AG09309 (cell line): ENCODE measurements around the gene ZBTB7B.

Experiments used
- DNase-seq: peaks from one replicate; pipeline ENCODE4 v3.0.0-alpha.2; 2010; ENCODE audit warnings: low read depth
- H3K4me3 ChIP-seq: 2 replicates; pipeline ENCODE4 v1.5.1; 2011; ENCODE audit warnings: mild to moderate bottlenecking, low read depth, low read length, moderate library complexity; ENCODE audit not compliant: control insufficient read depth
- TF ChIP-seq, protein P1 (sequence below): IDR thresholded peaks from 2 replicates; pipeline ENCODE4 v1.5.1; 2011; ENCODE audit warnings: mild to moderate bottlenecking, low read depth, low read length, inconsistent platforms; ENCODE audit not compliant: insufficient read depth, control insufficient read depth; ENCODE audit errors: missing control alignments

ZBTB7B gene

DNA sequence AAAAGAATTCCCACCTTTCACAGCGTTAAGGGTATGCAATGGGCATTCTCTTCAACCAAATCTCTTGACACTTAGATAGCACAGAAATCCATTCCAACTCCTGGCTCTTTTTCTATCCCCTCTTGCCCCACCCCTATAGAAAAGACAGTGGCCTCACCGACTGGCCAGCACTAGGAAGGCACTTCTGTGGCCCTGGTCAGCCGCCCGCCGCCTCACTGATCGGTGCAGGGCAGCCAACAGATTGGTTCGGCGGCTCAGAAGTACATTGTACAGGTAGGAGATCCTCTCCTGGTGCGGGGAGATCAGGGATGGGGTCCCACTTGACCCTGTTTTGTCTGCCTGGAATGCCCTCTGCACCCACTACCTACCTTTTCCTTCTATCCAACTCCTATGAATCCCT is 21.7 kb downstream of the ZBTB7B start:
- no peak for DNase-seq
- TF ChIP-seq, protein P1, sequence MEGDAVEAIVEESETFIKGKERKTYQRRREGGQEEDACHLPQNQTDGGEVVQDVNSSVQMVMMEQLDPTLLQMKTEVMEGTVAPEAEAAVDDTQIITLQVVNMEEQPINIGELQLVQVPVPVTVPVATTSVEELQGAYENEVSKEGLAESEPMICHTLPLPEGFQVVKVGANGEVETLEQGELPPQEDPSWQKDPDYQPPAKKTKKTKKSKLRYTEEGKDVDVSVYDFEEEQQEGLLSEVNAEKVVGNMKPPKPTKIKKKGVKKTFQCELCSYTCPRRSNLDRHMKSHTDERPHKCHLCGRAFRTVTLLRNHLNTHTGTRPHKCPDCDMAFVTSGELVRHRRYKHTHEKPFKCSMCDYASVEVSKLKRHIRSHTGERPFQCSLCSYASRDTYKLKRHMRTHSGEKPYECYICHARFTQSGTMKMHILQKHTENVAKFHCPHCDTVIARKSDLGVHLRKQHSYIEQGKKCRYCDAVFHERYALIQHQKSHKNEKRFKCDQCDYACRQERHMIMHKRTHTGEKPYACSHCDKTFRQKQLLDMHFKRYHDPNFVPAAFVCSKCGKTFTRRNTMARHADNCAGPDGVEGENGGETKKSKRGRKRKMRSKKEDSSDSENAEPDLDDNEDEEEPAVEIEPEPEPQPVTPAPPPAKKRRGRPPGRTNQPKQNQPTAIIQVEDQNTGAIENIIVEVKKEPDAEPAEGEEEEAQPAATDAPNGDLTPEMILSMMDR: no peak

DNA sequence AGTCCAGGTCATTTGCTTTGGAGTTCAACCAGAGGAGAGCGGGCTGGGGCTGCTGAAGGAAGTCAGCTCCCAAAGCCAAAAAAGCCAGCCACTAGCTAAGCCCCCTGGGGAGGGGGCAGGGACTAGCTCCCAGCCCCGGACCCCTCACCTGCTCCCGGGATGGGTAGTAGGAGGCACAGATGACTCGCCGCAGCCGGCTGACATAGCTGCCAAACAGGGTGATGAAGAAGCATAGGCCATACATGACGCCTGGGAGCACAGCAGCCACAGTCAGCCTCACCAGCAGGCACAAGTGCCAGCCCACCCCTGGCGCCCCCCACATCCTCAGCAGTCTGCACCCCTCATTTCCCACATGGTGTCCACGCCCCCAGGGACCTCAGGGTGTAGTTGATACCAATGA is 23.6 kb downstream of the ZBTB7B start:
- H3K4me3 ChIP-seq: no peak overlapping the region
- no peak for DNase-seq
- TF ChIP-seq, protein P1: no peak

More for the DNA sequence above, 21.7 kb downstream of the ZBTB7B start:
- no peak overlapping the region for H3K4me3 ChIP-seq

DNA sequence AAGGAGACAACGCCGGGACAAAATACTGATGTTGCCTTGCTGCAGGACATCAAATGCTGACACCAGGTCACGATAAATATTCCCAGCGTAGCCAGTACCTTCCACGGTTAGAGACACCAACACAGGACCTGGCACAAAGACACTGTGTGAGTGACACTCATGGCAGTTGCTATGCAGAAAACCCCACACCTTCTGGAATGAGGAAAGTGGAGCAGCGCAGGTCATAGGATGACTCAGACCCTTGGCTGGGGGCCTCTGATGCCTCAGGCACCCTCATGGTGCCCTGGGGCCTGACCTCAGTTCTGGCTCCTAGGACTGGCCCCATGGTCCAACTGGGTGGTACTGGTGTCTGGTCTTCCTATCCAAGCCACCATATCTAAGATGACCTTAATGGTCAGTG is 24.0 kb downstream of the ZBTB7B start:
- H3K4me3 ChIP-seq: no peak overlapping the region
- TF ChIP-seq, protein P1: no peak
- no peak for DNase-seq

DNA sequence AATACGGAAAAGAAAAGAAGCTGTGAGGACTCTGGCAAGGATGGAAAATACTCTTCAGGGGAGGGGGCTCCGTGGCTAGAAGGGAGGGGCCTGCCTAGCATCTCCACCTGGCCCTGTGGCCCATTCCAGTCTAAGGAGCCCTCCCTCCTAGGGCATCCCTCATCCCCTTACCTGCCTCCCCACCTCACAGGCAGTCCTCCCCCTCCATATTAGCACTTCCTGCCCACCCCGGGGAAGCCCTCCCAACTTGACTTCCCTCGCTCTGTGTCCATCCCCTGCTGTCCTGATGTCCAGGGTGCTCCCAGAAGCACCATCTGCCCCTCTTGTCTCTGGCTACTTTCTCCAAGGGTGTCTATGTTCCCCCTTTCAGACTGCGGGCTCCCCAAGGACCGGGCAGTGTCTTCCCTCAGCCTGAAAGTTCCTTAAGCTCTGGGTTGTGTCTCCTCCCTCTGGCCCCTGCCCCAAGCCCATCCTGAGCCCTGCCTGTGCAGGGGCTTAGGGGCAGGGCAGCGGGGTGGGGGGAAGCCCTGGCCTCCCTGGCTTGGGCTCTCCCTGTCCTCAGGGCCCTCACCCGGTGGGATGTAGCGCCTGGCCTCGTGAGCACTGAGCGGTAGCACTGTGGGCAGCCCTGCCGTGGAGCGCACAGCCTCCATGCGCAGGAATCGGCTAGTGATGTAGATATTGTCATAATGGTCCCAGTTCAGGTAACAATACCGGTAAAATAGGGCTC is 27.1 kb downstream of the ZBTB7B start:
- H3K4me3 ChIP-seq: no peak overlapping the region
- TF ChIP-seq, protein P1: no peak
- no peak for DNase-seq

DNA sequence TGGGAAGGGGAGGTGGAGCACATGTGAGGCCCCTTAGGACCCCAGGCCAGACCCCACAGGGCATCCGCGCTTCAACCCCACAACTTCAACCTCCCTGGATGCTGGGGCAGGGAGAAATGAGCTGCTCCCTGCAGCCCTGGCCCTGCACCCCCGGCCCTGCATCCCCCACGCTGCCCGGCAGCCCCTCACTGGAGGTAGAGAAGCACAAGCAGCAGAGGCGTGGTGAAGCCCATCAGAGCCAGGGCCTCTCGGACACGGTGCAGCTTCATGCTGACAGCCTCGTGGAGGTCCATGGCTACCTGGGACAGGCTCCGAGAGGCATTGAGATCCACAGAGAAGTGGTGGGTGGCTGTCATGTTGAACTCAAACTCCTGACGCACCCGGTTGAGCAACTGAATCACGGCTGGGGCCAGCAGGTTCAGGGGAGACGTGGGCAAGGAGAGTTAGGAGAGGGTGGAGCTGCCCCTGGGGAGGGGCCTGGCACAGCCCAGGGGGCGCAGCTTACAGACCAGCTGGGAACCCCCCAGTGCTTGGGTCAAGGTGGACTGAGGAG is 27.7 kb downstream of the ZBTB7B start:
- DNase-seq: no peak
- TF ChIP-seq, protein P1: no peak

DNA sequence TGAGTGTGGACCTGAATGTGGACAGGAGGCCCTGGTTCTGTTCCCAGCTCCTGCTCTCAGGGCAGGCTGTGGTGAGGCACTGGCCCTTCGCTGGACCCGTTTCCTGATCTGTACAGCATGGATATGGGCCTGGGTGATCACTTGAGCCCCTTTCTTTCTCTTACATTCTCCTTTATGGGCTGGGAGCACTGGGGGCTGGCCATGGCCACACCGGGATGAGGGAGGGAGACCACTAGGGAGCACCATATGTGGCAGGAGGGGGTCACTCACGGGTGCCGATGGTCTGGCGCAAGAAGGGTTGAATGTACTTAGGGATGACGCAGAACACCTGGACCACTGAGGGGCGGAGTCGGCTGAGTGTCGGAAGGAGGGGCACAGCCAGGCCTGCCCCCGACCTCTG is 28.3 kb downstream of the ZBTB7B start:
- no peak for DNase-seq
- H3K4me3 ChIP-seq: no peak overlapping the region
- TF ChIP-seq, protein P1: no peak

More for the DNA sequence above, 27.7 kb downstream of the ZBTB7B start:
- H3K4me3 ChIP-seq: no peak overlapping the region
